UCSD-AML1 (cell line): ENCODE measurements around the gene RAB36.

Source experiments
- DNase-seq: peaks from one replicate; lab custom pipeline; 2025; ENCODE audit not compliant: unreplicated experiment; lab: John Stamatoyannopoulos, UW

RAB36 gene

DNA sequence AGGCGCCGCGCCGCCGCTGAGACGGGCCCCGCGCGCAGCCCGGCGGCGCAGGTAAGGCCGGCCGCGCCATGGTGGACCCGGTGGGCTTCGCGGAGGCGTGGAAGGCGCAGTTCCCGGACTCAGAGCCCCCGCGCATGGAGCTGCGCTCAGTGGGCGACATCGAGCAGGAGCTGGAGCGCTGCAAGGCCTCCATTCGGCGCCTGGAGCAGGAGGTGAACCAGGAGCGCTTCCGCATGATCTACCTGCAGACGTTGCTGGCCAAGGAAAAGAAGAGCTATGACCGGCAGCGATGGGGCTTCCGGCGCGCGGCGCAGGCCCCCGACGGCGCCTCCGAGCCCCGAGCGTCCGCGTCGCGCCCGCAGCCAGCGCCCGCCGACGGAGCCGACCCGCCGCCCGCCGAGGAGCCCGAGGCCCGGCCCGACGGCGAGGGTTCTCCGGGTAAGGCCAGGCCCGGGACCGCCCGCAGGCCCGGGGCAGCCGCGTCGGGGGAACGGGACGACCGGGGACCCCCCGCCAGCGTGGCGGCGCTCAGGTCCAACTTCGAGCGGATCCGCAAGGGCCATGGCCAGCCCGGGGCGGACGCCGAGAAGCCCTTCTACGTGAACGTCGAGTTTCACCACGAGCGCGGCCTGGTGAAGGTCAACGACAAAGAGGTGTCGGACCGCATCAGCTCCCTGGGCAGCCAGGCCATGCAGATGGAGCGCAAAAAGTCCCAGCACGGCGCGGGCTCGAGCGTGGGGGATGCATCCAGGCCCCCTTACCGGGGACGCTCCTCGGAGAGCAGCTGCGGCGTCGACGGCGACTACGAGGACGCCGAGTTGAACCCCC lies 35.8 kb downstream of the RAB36 start:
- DNase-seq, result no peak

GRCh38 chr22:23181721-23182308 lies 36.5 kb downstream of the RAB36 start:
- no peak for DNase-seq

- peak; percentile 28 for DNase-seq
These were observed 37.2 kb downstream of the RAB36 start for GRCh38 chr22:23182309-23183060.

DNA sequence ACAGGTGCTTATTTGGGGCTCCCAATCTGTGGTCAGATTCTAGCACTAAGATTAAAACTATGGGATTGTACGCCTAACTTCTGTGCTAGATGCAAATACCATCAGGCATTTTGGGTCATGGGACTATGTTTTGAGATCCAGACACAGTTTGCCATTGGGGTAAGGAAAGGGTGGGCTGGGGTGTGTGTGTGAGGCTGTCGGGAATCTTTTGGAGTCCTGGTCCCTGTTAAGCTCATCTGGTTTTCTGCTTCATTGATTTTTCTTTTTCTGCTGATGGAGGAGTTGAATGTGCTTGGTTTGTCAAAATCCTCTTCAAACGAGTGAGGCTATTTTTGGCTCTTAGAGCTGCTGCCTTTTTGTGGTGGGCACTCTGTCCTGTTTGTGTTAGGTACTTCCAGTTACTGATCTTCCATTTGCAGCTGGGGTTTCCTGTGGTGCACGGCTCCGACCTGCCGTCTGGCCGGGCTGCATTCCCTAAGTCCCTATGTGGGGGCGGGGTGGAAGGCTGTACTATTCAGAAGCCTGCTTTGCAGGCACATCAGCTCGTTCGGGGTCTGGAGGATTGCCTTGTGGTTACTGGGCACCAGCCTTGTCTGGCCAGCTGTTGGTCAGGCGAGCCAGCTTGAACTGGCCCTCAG lies 37.9 kb downstream of the RAB36 start:
- peak; percentile 78 for DNase-seq

DNA sequence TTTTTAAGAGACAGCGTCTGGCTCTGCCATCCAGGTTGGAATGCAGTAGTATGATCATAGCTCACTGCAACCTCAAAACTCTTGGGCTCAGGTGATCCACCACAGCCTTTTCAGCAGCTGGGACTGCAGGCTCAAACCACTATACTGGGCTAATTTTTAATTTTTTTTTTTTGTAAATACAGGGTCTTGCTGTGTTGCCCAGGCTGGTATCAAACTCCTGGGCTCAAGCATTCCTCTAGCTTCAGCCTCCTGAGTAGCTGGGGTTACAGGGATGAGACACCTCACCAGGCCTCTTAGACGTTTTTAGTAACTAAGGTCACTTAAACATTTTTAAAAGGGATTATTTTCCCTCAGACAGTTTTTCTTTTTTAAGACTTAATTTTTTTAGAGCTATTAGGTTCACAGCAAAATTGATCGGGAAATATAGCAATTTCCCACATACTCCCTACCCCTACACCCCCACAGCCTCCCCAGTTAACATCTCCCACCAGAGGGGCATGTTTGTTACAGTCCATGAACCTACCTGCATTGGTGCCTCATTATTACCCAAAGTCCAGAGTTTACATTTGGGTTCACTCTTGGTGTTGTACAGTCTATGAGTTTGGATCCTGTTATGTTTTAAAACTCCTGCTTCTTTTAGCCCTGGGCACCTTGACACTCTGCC lies 39.0 kb downstream of the RAB36 start:
- DNase-seq, result no peak

- DNase-seq, result no peak
These were observed 39.5 kb downstream of the RAB36 start for GRCh38 chr22:23184764-23185113.

- DNase-seq, result no peak
These were observed 41.9 kb downstream of the RAB36 start for GRCh38 chr22:23187211-23187610.

DNA sequence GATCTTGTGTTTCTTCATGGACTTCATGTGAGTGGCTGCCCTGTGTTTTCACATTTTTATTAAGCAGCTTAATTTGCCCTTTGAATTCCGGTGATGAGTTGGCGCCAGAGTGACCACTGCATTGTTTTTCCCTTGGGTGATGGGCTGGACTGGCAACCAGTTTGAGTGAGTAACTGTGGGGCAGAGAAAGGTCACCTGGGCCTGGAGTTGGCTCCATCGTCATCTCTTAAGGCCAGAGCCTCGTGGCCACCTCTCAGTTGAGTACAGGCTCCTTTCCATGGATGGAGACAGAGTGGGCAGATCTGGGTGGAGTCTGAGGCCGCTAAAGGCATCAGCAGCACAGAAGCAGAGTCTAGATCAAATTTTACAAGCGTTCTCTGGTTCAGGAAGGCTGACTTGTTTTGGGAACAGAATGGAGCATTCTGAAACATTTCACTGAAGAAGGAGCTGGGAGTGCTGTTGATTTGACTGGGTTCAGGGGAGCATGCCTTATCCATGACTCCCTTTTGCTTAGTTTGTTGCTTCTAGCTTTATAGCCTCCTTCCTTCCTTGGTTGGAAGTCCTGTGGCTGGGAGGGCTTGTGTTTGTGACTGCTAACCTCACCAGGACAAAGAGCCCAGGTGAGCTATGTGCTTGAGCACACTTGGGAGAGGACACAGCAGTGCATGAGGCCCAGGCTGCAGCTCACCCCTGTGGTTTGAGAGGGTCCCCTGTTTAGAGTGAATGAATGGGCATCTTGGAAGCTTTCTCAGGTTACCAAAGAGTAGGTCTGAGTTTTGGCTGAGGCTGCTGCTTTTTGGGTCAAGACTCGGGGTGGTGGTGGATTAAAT lies 42.8 kb downstream of the RAB36 start:
- no peak for DNase-seq

GRCh38 chr22:23190526-23190925 lies 45.2 kb downstream of the RAB36 start:
- no peak for DNase-seq

DNA sequence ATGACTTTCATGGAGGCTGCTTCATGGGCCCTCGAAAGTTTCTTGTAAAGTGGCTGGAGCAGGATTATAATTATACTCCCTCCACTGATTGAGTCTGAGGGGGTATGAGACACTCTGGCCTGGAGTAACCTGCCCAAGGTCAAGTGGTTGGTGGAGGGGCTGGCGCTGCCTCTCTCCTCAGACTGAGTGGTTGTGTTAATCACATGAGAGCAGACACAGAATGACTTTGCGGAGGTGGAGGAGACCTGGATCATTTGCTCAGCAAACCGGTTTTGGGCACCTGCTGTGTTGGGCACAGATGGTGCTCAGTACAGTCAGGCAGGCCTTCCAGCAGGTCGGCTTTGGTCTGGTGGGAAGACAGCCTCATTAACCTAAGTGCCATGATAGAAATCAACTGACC lies 46.9 kb downstream of the RAB36 start:
- no peak for DNase-seq

DNA sequence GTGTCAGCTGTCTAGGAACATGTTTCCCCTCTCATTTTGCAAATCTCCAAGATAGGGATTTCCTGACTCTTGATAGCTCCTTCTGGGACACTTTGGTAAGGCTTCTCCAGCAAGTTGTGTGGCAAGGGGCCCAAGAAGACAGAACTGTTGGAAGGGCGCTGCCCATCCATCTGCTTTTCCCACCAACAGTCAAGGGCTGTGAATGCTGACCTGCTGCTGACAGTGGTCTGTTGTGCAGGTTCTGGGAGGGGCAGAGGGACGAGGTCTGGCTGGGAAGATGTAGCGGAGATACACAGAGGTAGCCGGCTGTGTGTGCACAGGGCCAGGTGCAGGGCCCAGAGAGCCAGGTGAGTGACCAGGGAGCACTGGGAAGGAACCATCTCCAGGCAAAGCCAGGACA lies 47.3 kb downstream of the RAB36 start:
- no peak for DNase-seq

DNA sequence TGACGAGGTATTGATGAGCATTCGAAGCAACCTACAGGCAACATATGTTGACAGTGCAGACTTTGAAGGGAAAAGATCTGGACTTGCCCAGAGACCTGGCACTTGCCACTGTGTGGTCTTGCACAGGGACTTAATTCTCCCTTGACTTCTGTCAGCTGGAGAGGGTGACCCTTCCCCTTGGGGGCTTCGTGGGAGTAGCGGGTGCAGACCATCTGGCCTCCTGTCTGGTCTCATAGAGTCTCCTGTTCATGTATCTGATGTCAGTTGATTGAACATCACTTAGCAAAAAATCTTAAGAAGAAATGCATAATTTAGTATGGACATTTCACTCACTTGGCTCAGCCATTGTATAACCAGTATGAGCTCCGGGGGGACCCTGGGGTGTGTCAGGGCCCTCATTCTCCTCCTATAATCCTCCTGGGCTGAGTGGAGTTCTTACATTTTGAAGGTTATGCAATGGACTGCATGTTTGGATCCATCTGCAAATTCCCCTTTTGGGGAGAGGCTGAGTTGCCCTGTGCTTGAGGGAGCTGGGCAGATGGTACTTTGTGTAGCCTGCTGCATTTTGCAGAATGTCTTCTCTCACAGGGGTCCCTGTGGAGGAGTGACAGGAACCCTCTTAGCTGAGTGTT lies 48.0 kb downstream of the RAB36 start:
- DNase-seq, result no peak

DNA sequence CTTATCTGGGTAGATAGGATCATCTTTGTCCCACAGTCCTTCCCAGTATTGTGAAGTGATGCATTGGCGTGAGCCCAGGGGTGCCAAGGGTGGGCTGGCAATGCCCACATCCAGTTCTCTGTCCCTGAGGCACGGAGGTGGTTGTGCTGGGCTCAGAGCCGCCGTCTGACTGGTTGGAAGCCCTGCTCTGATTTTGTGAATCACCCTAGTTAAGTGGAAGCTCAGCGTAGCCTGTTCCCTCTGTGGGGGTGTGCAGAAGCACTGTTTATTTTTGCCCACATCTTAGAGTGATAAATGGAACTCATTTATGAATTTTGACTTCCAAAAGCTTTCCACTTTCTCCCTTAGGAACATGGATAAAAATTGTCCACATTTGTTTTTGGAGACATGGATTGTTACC lies 48.6 kb downstream of the RAB36 start:
- no peak for DNase-seq

GRCh38 chr22:23196165-23196564 lies 50.9 kb downstream of the RAB36 start:
- DNase-seq, result no peak

DNA sequence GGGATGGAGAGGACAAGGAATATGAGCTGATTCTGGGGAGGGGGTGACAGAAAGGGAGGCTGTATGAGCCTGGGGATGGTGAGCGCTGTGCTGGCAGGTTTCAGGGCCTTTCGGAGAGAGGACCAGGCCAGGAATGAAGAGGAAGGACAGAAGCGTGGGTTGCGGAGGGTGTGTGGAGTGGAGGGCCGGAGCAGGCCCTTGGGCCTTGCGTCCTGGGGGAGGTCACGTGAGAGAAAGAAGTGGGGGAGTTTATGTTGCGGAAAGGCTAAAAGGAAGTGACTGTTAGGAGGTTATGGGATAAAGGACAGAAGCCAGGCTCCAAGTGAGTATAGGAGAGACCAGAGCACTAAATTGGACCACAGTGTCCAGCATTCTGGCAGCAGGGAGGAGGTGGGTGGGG lies 52.6 kb downstream of the RAB36 start:
- no peak for DNase-seq

DNA sequence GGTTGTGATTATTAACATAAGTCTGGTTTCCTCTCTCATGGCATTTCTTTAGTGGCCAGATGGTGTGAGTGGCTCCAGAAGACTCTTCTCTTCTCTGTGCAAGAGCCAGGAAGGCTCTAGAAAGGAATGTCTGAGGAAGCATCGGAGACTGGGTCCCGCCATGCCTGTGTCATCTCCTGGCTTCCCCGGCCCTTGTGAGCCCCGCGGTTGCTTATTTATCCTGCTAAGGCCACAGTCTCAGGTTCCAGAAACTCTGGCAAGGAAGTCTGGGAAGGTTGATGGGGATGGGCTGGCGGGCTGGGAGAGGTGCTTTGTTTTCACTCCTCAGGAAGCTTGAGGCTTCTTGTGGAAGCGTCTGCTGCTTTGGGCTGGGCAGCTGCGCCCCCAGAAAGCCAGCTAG lies 53.9 kb downstream of the RAB36 start:
- no peak for DNase-seq

GRCh38 chr22:23200898-23201297 lies 55.6 kb downstream of the RAB36 start:
- no peak for DNase-seq

GRCh38 chr22:23202812-23203451 lies 57.7 kb downstream of the RAB36 start:
- no peak for DNase-seq

- DNase-seq, result no peak
These were observed 58.3 kb downstream of the RAB36 start for GRCh38 chr22:23203452-23204124.
